GM19467 (cell line): ENCODE measurements around the gene PAEP.

Experiments used
- ATAC-seq: cut with Tn5 transposase; IDR thresholded peaks from one replicate; pipeline ENCODE4 v1.9.1; 2021; ENCODE audit warnings: mild to moderate bottlenecking, moderate library complexity; ENCODE audit not compliant: unreplicated experiment

PAEP gene

DNA sequence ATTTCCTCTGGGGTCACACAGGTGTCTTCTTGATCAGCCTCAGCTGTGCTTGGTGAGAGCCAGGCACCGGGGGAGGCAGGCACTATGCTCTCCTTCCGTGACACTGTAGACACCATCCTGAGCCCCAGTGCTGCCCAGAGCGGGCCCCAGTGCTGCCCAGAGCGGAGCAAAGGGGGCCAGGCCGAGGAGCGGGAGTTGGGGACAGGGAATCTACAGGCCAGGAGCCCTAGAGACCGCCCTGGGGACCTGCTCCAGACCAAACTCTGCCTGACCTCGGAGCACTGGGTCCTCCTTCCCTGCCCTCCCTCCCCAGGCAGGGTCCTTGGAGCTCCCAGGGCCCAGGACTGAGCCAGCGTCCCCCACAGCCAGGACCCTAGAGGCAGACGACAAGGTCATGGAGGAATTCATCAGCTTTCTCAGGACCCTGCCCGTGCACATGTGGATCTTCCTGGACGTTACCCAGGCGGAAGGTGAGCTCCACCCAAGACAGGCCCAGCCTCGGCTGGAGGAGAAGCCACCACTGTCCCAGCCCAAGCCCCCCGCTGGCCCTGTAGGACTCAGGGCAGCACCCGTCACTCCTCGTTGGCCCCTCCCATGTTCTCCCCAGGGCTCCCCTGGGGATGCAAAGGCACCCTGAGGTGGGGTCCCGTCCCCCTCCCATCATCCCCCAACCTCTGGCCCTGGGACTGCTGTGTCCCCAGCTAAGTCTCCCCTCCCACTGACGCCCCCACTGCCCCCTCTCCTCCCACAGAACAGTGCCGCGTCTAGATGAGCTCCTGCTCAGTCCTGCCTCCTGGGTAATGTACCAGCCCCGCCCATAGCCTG, 30.2 kb downstream of the PAEP start:
- no peak for ATAC-seq

DNA sequence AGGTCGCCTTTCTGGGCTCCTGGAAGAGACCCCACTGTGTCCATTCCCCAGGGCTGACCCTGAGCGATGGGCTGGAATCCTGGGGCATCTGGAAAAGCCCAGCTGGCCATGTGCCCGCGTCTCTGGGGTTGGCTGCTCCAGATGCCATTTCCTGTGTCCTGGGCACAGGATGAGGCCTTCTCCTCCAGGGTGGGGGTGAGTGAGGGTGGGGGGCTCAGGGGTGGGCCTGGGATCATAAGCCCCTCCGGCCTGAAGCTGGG, 30.7 kb downstream of the PAEP start:
- no peak for ATAC-seq

DNA sequence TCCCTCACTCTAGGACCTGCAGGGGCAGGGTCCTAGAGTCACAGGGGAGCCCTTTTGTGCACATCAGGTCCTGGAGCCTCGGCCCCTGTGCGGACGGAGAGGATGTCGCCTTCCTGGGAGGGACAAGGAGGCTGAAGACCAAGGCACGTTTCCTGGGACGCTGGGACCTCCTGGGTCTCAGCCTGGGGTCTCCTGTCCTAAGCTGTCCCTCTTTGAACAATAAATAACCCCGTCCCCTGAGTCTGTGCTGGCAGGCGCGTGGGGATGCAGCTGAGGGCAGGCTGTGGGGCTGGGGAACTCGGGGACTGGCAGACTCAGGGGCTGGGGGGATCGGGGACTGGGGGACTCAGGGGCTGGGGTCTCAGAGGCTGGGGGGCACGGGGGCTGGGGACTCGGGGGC, 31.1 kb downstream of the PAEP start:
- ATAC-seq, result no peak

DNA sequence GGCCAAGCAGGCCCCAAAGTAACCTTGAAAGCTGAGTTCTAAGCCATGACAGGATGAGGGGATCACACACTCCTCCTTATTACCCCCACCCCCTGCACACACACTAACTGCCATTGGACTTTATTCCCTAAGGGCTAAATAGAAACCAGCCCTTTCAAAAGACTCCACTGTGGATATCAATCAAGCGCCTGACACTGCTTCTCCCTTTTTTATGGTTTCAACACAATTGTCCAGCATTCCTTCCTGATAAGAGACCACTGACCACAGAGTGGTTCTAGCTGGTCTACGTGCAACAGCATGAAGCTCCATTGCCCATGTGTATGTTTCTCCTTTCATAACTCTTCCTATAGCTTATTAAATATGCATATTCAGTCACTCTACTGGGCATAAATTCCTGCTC, 34.7 kb downstream of the PAEP start:
- ATAC-seq, result no peak

DNA sequence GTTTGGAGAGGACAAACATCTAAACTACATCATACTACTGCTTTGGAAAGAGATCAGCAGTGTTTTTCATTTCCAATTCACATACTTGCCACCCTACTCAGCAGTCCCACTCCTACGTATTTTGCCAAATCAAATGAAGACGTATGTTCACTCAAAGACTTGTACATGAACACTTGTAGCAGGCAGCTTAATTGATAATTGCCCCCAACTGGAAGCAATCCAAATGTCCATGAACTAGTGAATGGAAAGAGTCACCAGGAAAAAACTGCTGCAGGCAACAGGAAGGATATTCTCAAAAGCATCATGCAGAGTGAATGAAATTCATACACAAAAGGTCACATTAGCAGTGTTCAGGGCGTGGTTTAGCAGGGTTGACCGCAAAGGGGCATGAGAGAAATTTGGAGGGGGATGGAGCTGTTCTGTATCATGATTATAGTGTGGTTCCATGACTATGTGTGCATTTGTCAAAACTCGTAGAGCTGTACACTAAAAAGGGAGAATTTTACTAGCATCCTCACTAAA, 38.8 kb downstream of the PAEP start:
- ATAC-seq, result no peak

DNA sequence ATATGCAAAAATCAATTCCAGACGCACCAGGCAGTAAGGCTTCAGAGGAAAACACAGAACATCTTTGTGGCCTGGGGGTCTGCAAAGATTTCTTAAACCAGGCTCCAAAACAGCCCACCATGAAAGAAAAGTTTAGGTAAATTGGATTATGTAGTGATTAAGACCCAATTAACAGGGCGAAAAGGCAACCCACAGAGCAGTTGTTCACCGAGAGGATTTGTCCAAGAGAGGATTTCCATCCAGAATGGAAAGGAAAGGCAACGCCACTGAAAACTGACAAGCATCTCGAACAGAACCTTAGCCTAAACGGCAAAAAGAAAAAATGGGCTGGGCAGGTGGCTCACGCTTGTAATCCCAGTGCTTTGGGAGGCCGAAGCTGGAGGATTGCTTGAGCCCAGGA, 40.4 kb downstream of the PAEP start:
- ATAC-seq, result no peak

DNA sequence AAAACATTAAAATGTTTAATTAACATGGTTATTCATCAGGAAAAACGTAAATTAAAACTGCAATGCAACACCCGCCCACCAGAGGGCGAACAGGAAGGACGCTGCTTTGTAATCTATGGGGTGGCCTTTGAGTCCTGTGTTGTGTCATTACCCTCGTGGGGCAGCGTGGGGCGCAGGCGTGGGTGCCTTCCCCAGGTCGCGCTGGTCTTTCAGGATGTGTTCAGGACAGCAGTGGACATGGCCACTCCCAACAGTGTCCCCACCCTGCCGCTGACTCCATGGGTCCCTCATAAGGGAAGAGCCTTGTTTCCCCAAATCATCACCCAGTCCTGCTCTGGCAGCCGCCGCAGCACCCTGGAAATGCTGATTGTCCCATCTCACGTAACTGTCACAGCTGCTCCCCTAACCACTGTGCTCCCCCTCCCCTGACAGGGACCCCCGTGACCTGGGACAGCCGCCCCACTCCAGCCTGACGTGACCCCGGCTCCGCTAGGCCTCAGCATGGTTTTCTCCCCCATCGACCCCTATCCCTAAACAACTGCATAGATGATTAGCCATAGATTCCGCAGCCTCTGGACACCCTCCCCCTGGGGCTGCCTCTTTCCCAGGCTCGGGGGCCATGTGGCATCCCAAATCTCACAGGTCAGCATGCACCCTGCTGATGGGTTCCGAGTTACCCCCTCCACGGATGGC, 41.4 kb downstream of the PAEP start:
- ATAC-seq, result no peak

DNA sequence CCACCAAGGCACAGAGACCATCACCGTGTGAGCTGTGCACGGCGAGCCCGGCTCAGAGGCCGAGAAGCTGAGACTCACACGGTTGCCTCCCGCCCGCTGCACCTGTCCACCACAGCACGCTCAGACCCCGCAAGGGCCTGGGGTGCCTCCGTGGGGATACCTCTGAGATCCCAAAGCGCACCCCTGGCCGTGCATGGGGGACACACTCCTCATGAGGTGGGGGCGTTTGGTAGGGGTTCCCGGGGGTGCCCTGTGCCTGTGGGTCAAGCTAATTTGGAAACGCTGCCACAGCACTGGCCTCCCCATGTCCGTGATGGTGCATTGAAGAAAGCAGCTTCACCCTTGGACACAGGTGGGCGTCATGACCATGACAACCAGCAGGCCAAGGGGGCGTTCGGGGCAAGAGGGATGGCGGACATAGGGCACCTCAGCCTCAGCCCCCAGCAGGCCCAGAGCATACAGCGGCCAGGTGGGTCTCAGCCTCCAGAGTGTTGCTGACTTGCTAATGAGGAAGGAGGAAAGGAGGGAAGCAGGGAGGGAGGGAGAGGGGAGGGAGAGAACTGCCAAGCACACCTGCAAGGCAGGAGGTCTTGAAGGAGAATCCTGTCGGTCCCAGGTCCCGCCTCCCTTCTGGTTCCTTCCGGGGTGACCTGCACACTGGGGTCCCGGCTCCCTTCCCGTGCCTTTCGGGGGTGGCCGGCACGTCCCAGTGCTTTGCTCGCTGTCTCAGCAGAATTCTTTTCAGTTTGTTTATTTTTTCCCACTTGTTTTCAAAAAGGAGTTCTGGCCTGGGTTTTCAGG, 43.1 kb downstream of the PAEP start:
- ATAC-seq, result no peak

DNA sequence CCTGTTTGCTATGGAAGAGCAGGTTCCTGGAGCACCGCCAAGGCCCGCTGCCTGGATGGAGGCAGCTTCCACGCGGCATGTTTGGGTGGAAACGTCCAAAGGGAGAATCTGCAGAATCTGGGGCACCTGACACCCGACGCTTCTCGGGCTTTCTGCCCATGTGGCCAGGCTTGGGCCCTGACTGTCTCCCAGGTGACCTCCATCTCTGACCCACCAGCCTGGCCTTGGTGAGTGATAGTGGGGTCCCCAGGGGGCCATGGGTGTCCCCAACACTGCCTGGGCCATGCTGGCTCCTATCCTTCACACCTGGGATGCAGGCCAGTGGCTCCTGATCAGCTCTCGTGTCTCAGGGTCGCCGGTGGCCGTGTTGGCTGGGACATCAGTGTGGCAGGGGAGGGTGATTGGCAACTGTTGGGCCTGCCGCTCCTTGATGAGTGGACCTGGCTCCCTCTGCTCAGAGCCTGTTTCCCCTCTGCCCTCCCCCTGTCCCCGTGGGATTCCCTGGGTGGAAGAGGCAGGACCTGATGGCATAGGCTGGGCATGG, 43.8 kb downstream of the PAEP start:
- no peak for ATAC-seq

DNA sequence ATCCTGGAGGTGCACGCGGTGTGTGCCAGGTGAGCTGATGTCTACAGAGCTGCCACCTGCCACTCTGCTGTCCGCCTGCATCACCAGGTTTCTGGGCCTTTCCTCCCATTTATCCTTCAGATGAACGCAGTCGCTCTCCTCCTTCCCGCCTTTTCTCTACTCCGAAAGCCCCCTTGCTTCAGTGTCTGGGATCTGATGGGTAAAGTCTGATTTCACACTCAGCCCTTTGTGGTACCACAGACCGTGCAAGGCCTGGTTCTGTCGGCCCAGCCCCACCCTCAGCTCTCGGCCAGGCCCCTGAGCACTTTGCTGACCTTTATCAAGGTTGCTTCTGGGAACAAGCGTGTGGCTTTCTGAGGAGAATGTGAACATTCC, 45.3 kb downstream of the PAEP start:
- no peak for ATAC-seq

DNA sequence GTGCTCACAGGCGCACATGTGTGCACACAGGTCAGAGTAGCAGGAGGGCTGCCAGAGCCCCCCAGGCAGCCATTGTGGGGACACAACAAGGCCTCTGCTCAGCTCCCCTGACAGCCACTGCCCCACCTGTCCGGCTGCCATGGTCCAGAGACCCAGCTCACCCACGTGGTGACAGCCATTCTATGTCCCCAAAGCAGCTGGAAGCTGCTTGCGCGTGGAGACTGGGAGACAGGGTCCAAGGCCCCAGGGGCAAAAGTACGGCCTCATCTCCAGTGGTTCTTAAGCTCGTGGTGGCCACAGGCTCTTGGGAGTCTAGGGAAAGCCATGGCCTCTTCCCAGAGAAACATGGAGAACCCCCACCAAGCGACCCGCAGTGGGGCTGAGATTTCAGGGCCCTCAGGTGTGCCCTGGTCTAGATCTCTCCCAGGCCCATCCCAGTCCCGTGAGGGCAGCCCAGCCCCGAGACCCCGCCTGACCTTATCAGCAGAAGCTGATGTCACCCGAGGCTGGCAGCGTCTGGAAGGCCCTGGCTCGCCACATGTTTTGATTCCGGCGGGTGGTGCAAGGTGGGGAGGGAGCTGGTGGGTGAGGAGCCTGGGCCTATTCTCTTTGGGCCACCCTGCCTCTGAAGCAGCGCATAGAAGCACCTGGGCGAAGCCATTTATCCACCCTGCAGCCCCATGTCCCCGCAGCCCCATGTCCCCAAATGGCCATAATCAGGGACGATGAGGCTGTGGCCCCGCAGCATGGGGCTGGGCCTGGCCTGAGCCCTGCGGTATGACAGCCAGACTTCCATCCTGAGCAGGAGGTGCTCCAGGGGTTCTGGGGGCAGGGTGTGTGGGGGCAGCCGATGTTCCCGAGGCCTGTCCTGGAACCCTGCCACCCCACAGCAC, 46.1 kb downstream of the PAEP start:
- no peak for ATAC-seq

DNA sequence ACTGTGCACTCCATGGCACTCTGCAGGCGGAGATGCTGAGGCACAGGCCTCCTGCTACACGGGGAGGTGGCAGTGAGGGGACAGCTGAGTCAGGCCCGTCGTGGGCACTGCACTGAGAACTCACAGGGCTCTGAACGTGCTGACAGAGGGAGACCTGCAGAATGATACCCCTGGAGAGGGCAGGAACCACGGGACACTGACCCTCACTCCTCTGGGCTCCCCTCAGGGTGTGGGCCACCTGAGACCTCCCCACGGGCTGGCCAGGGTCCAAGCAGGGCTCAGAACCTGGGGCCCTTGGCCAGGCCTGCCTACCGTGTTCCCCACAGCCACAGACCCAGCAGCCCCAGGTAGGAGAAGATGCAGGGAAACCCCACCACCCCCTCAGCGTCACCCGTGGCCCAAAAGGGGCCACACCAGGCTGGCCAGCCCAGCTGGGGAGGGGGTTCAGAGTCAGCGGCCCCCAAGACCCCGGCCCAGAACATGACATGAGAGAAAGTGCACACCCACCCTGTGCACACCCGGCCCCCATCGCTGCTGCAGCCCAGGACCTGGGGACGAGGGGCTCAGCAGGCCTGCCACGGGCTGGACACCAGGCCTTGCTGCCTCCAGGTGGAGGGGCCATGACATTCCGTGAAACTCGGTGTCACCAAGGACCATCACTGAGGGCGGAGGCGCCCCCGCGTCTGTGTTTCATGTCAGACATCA, 46.9 kb downstream of the PAEP start:
- ATAC-seq, result no peak

DNA sequence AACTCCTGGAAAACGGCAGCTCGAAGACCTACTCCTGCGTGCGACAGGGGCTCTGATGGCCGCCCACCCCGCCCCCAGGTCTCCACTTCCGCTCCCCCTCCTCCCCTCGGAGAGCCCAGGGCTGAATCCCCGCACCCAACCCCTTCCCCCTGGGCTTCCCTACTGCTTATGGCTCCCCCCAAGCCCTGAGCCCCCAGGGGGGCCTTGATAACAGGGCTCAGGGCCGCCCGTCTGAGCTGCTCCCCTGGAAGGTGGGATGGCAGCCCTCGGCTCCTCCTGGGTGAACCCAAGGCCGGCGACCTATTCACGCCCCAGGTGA, 47.4 kb downstream of the PAEP start:
- no peak for ATAC-seq

DNA sequence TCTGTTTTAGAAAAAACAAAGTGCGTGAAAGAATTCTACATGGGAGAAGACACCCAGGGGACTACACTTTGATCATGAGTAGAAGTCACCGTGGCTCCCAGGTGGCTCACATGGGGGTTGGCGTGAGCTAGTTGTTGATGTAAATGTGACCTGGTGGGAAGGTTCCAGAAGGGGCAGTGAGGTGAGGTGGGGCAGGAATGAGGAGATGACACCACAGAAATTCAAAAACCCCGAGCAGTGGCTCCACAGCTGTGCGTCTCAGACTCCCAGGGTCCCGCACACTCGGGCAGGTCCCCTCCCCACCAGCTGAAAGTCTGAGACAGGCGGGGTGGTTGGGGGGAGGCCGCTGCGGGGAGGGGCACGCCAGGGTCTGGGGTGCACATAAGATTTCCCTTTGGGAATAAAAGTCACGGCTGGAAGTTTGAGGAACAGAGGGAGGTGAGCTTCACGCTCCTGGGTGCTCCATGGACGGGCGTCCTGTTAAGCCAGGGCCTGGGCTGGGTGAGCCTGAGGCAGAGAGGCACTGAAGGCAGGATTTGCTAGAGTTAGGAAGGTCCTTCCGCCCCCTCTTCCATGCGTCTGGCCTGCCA, 47.9 kb downstream of the PAEP start:
- ATAC-seq, result no peak

DNA sequence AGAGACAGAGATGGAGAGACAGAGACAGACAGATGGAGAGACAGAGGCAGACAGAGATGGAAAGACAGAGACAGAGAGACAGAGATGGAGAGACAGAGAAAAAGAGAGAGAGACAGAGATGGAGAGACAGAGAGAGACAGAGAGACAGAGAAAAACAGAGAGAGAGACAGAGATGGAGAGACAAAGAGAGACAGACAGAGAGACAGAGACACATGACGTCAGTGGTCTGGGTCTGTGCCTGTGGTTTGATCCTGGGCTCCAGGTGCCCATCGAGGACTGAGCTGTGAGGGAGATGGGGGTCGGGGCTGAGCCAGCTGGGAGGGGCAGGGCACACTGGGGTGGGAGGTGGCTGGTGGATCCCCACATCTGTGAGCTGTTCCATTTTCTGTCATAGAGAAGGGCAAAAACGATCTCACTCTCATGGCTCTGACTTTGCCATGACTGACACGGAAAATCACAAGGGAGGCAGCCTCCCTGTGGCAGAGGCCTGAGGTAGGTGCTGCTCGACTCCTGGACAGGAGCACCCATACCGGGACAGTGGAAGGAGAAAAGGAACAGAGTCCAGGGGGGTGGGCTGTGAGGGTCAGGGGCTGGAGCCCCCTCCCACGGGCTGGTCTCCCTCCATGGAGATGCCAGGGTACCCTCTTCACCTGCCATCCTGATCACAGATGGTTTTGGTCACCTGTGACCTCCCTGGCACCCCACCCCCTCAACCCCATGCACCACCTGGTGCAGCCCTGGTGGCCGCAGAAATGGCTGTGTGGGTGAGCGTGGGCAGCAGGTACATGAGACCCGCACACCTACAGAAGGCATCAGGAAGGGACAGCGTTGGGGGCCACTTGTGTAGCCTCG, 49.0 kb downstream of the PAEP start:
- ATAC-seq, result no peak

DNA sequence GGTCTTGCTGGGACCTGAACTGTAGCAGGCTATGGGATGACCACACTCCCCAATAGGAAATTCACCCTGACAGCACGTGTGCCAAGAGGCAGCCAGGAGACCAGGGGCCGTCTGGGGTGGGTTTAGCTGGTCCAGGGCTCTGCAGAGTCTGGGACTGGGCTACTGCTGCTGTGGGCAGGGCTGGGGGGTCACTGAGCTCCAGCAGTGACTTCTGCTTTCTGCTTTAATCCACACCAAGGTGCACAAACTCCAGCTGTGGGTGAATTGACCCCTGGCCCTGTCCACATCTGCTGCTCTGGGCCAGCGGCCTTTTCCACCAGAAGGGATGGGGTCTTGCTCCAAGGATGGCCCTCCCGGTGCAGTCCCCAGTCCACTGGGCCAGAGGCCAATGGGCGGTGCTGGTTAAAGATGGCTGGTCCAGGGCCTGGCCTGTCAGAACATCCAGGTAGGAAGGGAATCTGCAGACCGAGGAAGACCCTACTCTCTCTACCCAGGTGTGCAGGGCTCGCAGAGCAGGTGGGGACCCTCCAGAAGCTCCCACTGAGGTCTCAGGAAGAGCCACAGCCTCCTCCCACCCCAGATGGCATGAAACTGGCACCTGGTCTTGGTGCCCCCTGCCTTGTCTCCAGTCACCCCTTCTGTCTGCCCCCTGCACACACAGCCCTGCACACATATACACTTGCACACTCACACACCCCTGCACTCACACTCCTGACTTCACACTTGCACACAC, 49.8 kb downstream of the PAEP start:
- ATAC-seq, result no peak

DNA sequence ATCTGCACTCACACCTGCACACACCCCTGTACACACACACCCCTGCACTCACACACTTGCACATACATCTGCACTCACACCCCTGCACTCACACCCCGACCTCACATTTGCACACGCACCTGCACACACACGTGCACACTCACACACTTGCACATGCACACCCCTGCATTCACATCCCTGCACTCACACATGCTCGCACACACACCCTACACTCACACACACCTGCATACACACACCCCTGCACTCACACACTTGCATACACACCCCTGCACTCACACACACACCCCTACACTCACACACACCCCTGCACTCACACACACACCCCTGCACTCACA, 50.3 kb downstream of the PAEP start:
- ATAC-seq, result no peak

DNA sequence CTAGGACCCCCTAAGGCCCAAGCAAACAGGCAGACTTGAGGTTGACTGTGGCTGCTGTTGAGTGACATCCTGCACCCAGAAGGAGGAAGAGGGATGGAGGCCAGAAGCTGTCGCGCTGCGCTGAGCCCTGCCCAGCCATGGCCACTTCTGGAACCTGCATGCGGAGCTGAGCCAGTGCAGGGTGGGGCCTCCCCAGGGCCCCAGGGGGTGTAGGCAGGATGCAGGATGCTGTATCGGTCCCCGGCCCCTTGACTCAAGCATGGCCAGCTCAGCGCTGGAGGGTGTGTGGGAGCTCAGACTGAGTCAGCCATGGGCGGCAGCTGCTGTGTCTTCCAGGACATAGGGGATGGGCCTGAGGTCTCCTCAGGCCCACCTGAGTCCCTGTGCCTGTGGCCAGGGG, 50.9 kb downstream of the PAEP start:
- ATAC-seq, result no peak
